PC-3 (cell line): Measurements from ENCODE around the gene APBA2. TPM values are rescaled to one million over a fixed set of nuclear protein-coding genes. Genes with fewer than 3 reads are reported as not detected.
"Not testable (repeated sequence)": the region's sequence is repeated elsewhere in the genome, so short reads cannot be mapped to it uniquely, and the experiment has no call there.

Source experiments
- ATAC-seq: fragments of 200-7000 bp; cut with Tn5 transposase; 2 replicates; pipeline ENCODE4 v1.9.1; 2020; ENCODE audit warnings: mild to moderate bottlenecking, moderate library complexity
- BruUV-seq: library from RNA; stranded (reverse); fragments of 400-500 nt; replicated peaks from 2 replicates; lab custom pipeline; 2021; lab: Mats Ljungman, UMichigan
- CTCF ChIA-PET: fragments of 300-600 bp; sonication (Branson Sonifier 250); formaldehyde crosslinking; loops from one replicate; lab custom pipeline; 2022; ENCODE audit warnings: antibody characterized with exemption; lab: Charles Lee
- POLR2A ChIA-PET: fragments of 300-600 bp; sonication (Branson Sonifier 250); formaldehyde crosslinking; loops from one replicate; lab custom pipeline; 2022; ENCODE audit warnings: antibody characterized with exemption; ENCODE audit not compliant: unreplicated experiment; lab: Charles Lee
- DNase-seq: peaks from one replicate; pipeline ENCODE4 v3.0.0-alpha.2; 2015
- H2AFZ ChIP-seq: fragments of 300-600 bp; sonication (generic); 2 replicates; pipeline ENCODE4 v1.6.0; 2016; ENCODE audit warnings: antibody characterized with exemption, low read length
- H3F3A ChIP-seq: fragments of 300-600 bp; sonication (generic); one replicate; pipeline ENCODE4 v1.6.0; 2017; ENCODE audit warnings: antibody characterized with exemption, low read length, control low read depth, mild to moderate bottlenecking; ENCODE audit not compliant: unreplicated experiment
- H3K27ac ChIP-seq: fragments of 300-600 bp; sonication (generic); 2 replicates; pipeline ENCODE4 v1.5.1; 2016; ENCODE audit warnings: mild to moderate bottlenecking, low read length
- H3K27me3 ChIP-seq: fragments of 300-600 bp; sonication (generic); 2 replicates; pipeline ENCODE4 v1.6.1; 2016; ENCODE audit warnings: low read length, mixed read lengths
- H3K36me3 ChIP-seq: fragments of 300-600 bp; sonication (generic); 2 replicates; pipeline ENCODE4 v1.6.1; 2016; ENCODE audit warnings: low read depth, mixed run types, low read length, mixed read lengths
- H3K4me1 ChIP-seq: fragments of 300-600 bp; sonication (generic); 2 replicates; pipeline ENCODE4 v1.5.1; 2016; ENCODE audit warnings: low read length; ENCODE audit not compliant: insufficient read depth
- H3K4me2 ChIP-seq: fragments of 300-600 bp; sonication (generic); 2 replicates; pipeline ENCODE4 v1.6.0; 2016; ENCODE audit warnings: low read length
- H3K4me3 ChIP-seq: fragments of 300-600 bp; sonication (generic); 2 replicates; pipeline ENCODE4 v1.5.1; 2016; ENCODE audit warnings: mild to moderate bottlenecking, low read length, mixed read lengths
- H3K79me2 ChIP-seq: fragments of 300-600 bp; sonication (generic); 2 replicates; pipeline ENCODE4 v1.6.1; 2017; ENCODE audit warnings: low read length, mixed read lengths
- H3K9ac ChIP-seq: fragments of 300-600 bp; sonication (generic); 2 replicates; pipeline ENCODE4 v1.6.0; 2016; ENCODE audit warnings: mild to moderate bottlenecking, low read length
- H3K9me2 ChIP-seq: fragments of 300-600 bp; sonication (generic); replicated peaks from 2 replicates; pipeline ENCODE4 v1.6.1; 2016; ENCODE audit warnings: mixed run types, low read length, mixed read lengths
- H3K9me3 ChIP-seq: fragments of 300-600 bp; sonication (generic); 2 replicates; pipeline ENCODE4 v1.6.1; 2016; ENCODE audit warnings: low read length, mixed read lengths
- H4K20me1 ChIP-seq: fragments of 300-600 bp; sonication (generic); 2 replicates; pipeline ENCODE4 v1.6.1; 2016; ENCODE audit warnings: low read length, mixed read lengths
- EZH2 ChIP-seq: fragments of 300-600 bp; sonication (generic); IDR thresholded peaks from one replicate; pipeline ENCODE4 v1.6.1; 2017; ENCODE audit warnings: antibody characterized with exemption, mild to moderate bottlenecking, low read length; ENCODE audit not compliant: unreplicated experiment
- EZH2phosphoT487 ChIP-seq: fragments of 300-600 bp; sonication (generic); IDR thresholded peaks from 2 replicates; pipeline ENCODE4 v1.6.1; 2018; ENCODE audit warnings: mild to moderate bottlenecking, antibody characterized with exemption, low read length, borderline replicate concordance
- intact Hi-C: fragments of 100-400 bp; cut with micrococcal nuclease; formaldehyde crosslinking; loops from 2 replicates; pipeline ENCODE4 v1.9.0; 2023
- total RNA-seq: library from RNA; depleted of rRNA; stranded (reverse); fragments of >200 nt; gene quantifications from 2 replicates; pipeline ENCODE4 v1.2.3, GENCODE V29; 2014
- TF ChIP-seq, protein P1 (sequence below): fragments of 300-600 bp; sonication (generic); conservative IDR thresholded peaks from 2 replicates; pipeline ENCODE4 v1.5.1; 2017; ENCODE audit warnings: antibody characterized with exemption, low read depth, mild to moderate bottlenecking, low read length

Gene APBA2
- total RNA-seq, 1 experiment from 2014 or later: 61.7 TPM

- H3K4me2 ChIP-seq, intact Hi-C loops, H3K27ac ChIP-seq, H3K27me3 ChIP-seq, H3K9ac ChIP-seq, H3K9me3 ChIP-seq, H4K20me1 ChIP-seq, H3F3A ChIP-seq, H3K4me1 ChIP-seq, H3K79me2 ChIP-seq, H3K36me3 ChIP-seq, POLR2A ChIA-PET, H2AFZ ChIP-seq, H3K4me3 ChIP-seq, BruUV-seq, H3K9me2 ChIP-seq: not testable (repeated sequence)
- CTCF ChIA-PET: interaction anchor here (0.6 to 0.7 kb wide), 3 partner anchors 252 to 436 kb away, joined by 5 to 12 read pairs (median 6); no protein-coding TSS in a partner anchor
- ATAC-seq (peak; percentile 64), DNase-seq (peak; percentile 64)
- TF ChIP-seq, protein P1, sequence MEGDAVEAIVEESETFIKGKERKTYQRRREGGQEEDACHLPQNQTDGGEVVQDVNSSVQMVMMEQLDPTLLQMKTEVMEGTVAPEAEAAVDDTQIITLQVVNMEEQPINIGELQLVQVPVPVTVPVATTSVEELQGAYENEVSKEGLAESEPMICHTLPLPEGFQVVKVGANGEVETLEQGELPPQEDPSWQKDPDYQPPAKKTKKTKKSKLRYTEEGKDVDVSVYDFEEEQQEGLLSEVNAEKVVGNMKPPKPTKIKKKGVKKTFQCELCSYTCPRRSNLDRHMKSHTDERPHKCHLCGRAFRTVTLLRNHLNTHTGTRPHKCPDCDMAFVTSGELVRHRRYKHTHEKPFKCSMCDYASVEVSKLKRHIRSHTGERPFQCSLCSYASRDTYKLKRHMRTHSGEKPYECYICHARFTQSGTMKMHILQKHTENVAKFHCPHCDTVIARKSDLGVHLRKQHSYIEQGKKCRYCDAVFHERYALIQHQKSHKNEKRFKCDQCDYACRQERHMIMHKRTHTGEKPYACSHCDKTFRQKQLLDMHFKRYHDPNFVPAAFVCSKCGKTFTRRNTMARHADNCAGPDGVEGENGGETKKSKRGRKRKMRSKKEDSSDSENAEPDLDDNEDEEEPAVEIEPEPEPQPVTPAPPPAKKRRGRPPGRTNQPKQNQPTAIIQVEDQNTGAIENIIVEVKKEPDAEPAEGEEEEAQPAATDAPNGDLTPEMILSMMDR: peak; percentile 84
Measured at GRCh38 chr15:29102173-29102794, 216.5 kb downstream of the APBA2 start.

DNA sequence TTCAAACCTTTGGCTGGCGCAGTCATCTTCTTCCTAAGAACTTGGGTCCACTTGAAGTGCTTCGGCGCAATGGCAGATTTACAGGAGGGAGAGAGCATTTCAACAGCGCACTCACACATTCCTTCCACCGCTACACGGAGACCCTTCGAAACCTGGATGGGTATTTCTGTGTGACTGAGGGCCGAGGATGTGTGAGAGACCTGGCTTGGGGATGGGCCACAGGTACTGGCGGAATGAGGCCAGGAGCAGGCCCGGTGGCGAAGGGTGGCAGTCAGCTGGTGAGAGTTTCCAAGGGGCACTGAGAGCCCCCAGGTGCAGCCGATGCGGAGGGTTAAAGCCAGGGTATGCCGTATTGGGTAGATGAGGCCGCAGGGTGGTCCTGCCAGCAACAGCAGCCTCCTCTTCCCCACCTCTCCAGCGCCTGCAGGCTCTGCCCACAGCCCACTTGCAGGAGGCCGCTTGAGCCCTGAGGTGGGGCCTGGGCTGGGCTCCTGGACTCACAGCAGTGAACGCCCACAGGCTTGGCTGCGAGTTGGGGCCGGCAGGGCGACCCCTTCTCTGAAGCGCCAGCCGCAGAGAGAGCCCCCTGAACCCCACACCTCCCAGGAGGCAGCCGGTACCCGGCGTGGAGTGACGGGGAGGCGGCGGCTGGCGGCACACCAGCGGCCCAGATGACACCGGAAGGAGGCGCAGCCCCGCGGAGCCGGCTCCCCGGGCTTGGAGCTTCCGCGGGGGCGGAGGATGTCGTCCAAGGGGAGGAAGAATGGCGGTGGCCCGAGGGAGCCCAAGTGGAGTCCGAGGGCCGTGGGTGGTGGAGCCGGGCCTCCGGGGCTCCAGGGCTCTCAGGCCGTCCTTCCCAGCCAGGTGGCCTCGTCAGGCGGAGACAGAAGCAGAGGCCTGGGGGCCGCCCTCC is 217.4 kb downstream of the APBA2 start:
- Histone ChIP-seq H3K9ac (no peak overlapping the region), H3K27ac (no peak overlapping the region), H3K4me1 (no peaks in the 10 kb centered on the region), H3K9me3 (no peaks in the 10 kb centered on the region), H3K36me3 (no peaks in the 10 kb centered on the region), H3F3A (no peaks in the 10 kb centered on the region), H3K79me2 (no peaks in the 10 kb centered on the region), H4K20me1 (no peaks in the 10 kb centered on the region), H2AFZ (no peak overlapping the region), H3K27me3 (no peaks in the 10 kb centered on the region), H3K9me2 (no peaks in the 10 kb centered on the region), H3K4me3 (no peak overlapping the region), H3K4me2 (no peak overlapping the region)
- DNase-seq: no peak
- BruUV-seq: no TSS peak
- intact Hi-C loops: no loop called here
- TF ChIP-seq EZH2phosphoT487 (no peak), EZH2 (no peak)
- TF ChIP-seq, protein P1: no peak
- CTCF ChIA-PET: interaction anchor here (0.6 kb wide), 2 partner anchors 435 to 638 kb away, joined by 7 to 12 read pairs; no protein-coding TSS in a partner anchor
- ATAC-seq: no peak
- POLR2A ChIA-PET: no interaction called here
